Measurements from ENCODE around the gene IER5L.

DNA sequence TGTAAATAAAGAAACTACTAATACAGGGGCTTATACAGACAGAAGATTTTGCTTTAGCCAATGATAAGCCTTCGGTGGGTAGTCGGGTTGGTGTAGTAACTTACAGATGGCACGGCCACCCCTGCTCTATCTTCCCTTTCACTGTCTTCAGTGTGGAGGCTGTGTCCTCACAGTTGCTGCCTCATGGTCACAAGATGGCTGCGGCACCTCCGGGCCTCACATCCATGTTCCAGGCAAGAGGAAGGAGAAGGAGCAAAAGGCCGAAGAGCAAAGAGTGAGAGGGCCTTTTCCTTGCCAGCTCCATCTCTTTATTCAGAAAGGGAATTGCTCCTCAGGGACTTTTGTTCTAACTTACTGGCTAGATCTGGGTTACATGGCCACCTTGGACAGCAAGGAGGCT is 22.2 kb upstream of the IER5L start:
- TF ChIP-seq, protein P1, sequence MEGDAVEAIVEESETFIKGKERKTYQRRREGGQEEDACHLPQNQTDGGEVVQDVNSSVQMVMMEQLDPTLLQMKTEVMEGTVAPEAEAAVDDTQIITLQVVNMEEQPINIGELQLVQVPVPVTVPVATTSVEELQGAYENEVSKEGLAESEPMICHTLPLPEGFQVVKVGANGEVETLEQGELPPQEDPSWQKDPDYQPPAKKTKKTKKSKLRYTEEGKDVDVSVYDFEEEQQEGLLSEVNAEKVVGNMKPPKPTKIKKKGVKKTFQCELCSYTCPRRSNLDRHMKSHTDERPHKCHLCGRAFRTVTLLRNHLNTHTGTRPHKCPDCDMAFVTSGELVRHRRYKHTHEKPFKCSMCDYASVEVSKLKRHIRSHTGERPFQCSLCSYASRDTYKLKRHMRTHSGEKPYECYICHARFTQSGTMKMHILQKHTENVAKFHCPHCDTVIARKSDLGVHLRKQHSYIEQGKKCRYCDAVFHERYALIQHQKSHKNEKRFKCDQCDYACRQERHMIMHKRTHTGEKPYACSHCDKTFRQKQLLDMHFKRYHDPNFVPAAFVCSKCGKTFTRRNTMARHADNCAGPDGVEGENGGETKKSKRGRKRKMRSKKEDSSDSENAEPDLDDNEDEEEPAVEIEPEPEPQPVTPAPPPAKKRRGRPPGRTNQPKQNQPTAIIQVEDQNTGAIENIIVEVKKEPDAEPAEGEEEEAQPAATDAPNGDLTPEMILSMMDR (IDR thresholded peaks at IDR 0.05; ENCODE audit: low read depth, low read length) = no peak
- TF ChIP-seq, protein P2, sequence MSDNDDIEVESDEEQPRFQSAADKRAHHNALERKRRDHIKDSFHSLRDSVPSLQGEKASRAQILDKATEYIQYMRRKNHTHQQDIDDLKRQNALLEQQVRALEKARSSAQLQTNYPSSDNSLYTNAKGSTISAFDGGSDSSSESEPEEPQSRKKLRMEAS (IDR thresholded peaks at IDR 0.05; ENCODE audit: low read depth, low read length) = no peak
